ENCODE results near the gene METAP1D.

The METAP1D gene

DNA sequence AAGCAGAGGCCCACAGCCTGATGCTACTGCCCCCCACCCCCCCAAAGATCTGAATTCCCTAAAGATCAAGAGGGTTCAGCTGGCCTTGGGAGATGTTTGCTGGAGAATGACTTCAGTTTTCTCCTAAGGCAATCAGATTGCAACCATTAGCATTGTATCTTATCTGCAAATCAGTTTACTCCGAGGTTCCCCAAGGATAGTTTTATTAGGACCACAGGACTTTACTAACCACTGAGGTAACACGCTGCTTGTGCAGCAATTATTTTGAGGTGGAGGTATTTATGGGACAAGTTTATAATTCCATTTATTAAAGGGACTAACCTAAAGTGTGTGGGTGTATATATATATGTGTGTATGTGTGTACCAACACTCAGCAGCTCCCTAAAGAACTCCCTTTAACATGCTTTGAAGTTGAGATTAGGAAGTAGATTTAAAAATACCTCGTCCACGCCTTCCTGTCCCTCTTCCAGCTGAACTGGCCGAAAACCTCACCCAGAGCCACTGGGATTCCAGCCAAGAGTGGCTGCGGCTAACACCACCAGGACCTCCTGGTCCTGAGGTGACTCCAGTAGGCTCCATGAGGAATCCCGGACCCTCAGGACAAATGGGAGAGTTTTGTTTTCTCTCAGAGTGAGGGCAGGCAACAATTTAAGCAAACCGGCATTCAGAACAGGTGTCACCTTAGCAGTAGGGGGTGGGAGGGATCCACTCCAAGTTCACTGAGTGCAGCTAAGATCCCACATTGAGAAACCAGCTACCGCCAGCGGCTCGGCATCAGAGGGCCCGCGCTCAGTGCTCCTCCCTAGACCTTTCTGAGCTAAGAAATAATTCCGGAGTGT, 82.6 kb downstream of the METAP1D start:
- no peak for DNase-seq

DNA sequence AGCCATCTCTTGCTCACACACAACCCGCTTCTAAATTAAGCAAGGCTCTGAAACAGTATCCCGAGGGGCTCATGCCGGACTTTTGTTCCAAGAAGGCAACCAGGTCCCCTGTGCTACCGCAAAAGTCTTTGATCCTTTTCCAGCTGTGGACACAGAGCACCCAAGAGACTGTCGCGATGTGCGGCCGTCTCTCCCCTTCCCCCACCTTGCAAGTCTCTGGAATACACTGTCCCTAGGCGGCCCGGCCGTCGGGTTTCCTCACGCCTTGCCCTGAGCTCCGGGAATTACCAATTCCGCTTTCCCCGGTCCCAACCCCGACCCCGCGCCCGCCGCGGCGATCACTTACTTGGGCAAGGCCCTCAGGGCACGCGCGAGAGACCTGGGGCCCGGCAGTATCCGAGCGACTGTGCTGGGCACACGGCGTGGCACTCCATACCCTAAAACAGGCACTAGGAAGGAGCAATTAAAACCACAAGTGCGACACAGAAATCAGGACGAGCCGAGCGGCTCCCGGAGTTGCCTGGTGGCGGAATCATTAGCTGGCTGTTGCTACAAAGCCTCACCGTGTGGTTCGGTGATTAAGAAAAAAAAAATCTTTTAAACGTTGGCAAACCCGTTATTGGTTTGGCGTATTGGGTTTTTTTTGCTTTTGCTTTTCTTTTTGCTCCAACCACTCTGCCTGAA, 83.3 kb downstream of the METAP1D start:
- DNase-seq: no peak

DNA sequence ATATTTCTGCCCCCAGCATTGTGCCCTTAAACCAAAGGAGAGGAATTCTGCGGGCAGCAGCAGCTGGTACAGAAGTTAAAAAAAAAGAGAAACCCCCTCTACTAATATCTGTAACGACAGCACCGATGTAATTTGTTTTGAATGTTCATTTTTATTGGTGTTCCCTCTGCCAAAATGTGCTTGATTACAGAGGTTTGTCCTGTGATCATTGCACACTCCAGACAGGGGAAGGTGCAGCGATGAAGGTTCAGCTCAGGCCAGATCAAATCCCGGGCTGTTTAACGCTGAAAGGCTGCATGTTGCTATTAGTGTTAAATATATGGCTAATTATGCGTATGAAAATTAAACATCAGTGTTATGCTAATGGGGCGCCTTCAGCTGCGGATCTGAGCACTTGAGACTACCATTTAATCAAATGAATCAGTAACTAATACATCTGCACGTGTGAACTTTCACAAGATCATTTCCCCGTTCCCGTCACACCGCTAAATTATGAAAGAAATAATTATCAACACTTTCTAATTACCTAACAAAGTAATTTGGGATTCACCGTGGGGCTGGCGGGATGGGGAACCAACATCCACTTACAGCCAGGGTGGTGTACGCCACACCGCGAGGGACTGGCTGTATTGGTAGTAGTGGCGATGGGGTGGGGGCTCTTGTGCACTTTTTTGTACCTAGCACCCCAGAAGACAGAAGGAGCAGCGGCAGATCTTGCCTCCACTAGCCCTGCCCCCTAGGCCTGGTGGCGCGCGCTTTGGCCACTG, 84.1 kb downstream of the METAP1D start:
- DNase-seq: no peak

DNA sequence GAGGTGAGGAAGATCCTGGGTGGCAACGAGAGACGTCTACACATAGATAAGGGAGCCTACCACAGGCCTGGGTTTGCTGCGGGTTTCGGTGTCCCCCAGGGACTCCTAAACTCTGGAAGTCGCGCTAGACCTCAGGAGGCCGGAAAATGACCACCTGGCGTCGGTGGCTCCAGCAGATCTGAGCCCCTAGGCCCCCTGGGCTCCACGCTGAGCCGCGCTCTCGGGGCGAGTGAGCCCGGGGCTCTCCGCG, 84.6 kb downstream of the METAP1D start:
- no peak for DNase-seq

- peak; percentile 52 for DNase-seq
Measured at GRCh38 chr2:172084645-172085459, 85.1 kb downstream of the METAP1D start.

GRCh38 chr2:172085460-172086159, 85.9 kb downstream of the METAP1D start, which contains the start of gene DLX1:
DLX1 (plus strand) TSS chr2:172085507; CDS start chr2:172085678, 171 bp downstream.
- no peak for DNase-seq

DNA sequence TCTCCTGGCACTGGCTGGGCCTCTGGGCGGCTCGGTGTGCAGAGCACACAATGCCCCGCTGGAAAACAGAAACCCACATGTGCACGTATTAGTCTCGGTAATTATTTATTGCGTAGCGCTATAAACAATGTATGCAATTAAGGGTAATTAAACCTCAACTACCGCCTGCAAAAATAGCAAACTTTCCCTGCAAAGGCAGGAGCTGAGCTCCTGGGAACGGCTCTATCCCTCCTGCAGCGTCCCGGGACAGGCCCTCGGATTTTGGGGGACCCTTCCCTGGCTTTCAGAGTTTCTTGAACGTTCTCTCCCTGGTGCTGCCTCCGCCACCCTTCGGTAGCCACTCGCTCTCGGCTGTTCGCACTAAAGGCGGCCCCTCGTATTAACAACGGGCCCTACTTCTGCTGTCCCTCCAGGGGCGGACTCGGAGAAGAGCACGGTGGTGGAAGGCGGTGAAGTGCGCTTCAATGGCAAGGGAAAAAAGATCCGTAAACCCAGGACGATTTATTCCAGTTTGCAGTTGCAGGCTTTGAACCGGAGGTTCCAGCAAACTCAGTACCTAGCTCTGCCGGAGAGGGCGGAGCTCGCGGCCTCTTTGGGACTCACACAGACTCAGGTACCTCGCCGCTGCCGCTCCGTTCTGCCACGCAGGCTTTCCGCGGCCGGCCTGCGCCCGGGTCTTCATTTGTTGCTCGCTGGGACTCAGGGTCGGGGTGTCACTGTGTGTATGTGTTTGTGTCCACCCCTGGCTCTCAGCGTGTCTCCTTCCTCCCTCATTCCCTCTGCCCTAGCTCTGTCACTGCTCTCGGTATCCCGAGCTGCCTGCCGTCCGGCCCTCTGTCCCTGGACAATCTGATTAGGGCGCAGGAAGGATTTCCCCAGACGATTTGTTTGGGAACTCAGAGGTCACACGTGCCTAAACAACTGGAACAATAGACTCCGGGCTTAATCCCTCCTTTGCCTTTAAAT, 86.8 kb downstream of the METAP1D start:
- DNase-seq: no peak

GRCh38 chr2:172087207-172087779, 87.5 kb downstream of the METAP1D start:
- no peak for DNase-seq

GRCh38 chr2:172087780-172088244, 88.1 kb downstream of the METAP1D start:
- DNase-seq: no peak

- no peak for DNase-seq
Measured at GRCh38 chr2:172088245-172089004, 88.7 kb downstream of the METAP1D start.

- DNase-seq: no peak
Measured at GRCh38 chr2:172089005-172089504, 89.3 kb downstream of the METAP1D start.

DNA sequence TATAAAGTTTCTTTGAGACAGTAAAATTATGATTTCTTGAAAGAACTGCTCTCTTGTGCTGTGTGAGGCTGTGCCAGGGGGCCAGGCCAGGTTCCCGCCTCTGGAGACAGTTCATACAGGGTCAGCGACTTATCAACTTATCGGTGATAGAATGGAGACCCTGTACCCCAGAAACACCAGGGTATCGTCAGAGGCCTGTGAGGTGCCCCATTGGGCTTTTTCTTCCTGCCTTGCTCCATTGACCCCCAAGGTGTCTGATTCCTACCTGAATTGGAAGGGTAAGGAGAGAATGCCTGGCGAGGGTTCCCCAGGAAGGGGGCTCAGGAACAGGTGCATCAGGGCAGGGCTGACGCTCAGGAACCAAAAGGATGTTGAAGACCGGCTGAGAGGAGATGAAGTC, 89.9 kb downstream of the METAP1D start:
- DNase-seq: no peak

GRCh38 chr2:172090044-172090961, 90.5 kb downstream of the METAP1D start:
- DNase-seq: no peak

- DNase-seq: no peak
Measured at GRCh38 chr2:172091000-172091641, 91.4 kb downstream of the METAP1D start.

DNA sequence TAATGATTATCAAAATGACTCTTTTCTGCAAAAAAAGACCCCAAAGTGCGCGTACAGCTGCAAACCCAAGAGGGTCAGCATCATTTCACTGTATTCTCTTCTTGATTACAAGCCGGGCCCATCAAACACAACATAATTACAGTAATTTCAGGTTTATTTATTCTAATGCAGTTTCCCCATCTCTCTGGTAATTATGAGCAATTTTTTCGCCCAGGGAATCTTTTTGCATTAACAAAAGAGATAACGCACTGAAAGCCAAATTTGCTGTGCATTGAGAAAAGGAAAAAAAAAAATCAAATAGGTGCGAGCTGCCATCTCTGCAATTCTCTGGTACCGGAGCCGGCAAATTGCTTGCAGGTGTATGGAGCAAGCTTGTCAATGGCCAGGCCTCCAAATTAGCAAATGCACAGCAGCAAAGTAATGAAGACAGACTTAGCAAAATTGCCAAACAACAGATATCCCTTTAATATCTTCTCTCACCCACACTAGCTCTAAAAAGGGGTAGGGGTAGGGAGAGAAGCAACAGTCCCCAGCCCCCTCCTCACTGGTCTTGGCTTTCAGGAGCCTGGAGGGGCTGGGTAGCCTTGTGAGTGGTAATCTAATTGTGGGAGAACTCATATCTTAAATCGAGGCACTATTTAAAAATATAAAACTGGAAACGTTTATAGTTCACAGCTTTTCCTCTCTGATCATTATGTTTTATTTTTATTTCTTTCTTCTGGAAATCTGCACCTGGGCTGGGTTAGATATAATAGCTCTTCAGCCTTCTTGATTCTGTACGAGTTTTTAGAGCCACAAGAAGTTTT, 92.2 kb downstream of the METAP1D start:
- no peak for DNase-seq

- no peak for DNase-seq
Measured at GRCh38 chr2:172092716-172093415, 93.1 kb downstream of the METAP1D start.

Data from NCI-H524 treated with DMSO at 0.1 percent for 48 hours (cell line).